BE2C (cell line): ENCODE measurements around the gene COL10A1.

Source experiments
- DNase-seq: peaks from one replicate; pipeline ENCODE4 v3.0.0-alpha.2; 2020
- H3K27me3 ChIP-seq: fragments of 250-450 bp; sonication (Bioruptor Pico); 2 replicates; pipeline ENCODE4 v1.5.1; 2020; ENCODE audit warnings: mild to moderate bottlenecking
- H3K36me3 ChIP-seq: fragments of 250-450 bp; sonication (Bioruptor Pico); 2 replicates; pipeline ENCODE4 v1.5.1; 2020; ENCODE audit warnings: mild to moderate bottlenecking
- H3K4me1 ChIP-seq: fragments of 250-450 bp; sonication (Bioruptor Pico); 2 replicates; pipeline ENCODE4 v1.5.1; 2020
- H3K4me3 ChIP-seq: 2 replicates; pipeline ENCODE4 v1.5.1; 2011; ENCODE audit warnings: low read depth, low read length
- H3K9me3 ChIP-seq: fragments of 250-450 bp; sonication (Bioruptor Pico); 2 replicates; pipeline ENCODE4 v1.5.1; 2020
- CTCF ChIP-seq: IDR thresholded peaks from 2 replicates; pipeline ENCODE4 v1.5.1; 2012; ENCODE audit warnings: mild to moderate bottlenecking, low read depth, low read length

Gene COL10A1

DNA sequence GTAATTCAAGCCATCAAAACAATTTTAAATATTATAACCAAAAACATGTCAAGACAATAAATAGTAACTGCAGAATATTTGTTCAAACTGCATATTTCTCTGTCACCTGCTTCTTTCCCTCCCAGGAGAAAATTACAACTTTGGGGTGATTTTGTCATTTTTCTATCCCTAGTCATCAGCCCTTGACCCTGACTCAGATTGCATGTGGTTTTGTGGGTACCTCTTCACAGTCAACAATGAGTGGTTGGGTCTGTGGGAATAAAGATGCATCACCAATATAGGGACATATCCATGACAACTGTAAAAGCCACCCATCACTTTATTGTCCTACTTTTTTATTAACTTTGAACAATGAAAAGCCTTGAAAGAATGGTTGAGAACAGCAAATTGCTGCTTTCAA lies 7.3 kb downstream of the COL10A1 start:
- Histone ChIP-seq H3K27me3 (no peaks in the 10 kb centered on the region), H3K36me3 (no peaks in the 10 kb centered on the region), H3K4me3 (no peak overlapping the region), H3K9me3 (no peaks in the 10 kb centered on the region), H3K4me1 (no peaks in the 10 kb centered on the region)
- no peak for DNase-seq
- TF ChIP-seq CTCF, result no peak

DNA sequence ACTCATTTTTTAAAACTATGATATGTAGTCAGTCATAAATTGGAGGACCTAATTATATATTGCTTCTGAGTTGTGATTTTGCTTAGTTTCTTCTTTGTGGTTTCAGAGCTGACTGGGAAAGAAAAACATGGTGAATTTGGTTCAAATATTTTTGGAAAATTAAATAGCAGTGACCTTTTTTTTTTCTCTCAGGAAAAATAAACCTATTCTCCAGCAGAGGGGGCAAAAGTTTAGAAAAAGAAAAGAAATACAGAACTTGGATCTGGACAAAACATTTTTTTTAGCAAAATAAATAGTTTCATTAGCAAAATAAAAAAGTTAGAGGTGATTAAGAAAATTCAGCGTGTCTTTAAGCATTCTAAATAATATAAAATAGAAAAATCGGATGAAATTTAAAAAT lies 10.2 kb downstream of the COL10A1 start:
- H3K4me3 ChIP-seq, result no peak overlapping the region
- no peaks in the 10 kb centered on the region; the same call in 1 of the 2 replicates for H3K36me3 ChIP-seq
- no peaks in the 10 kb centered on the region for H3K27me3 ChIP-seq
- H3K4me1 ChIP-seq, result no peaks in the 10 kb centered on the region
- no peak for DNase-seq
- H3K9me3 ChIP-seq, result no peaks in the 10 kb centered on the region
- TF ChIP-seq CTCF, result peak; percentile 31

GRCh38 chr6:116113386-116113785 lies 12.5 kb downstream of the COL10A1 start:
- no peaks in the 10 kb centered on the region for H3K9me3 ChIP-seq
- TF ChIP-seq CTCF, result no peak
- H3K27me3 ChIP-seq, result no peaks in the 10 kb centered on the region
- no peak for DNase-seq
- no peak overlapping the region for H3K4me3 ChIP-seq
- no peaks in the 10 kb centered on the region; the same call in 1 of the 2 replicates for H3K36me3 ChIP-seq
- peaks cover 5% of the 10 kb centered on the region; the same call in 1 of the 2 replicates for H3K4me1 ChIP-seq

DNA sequence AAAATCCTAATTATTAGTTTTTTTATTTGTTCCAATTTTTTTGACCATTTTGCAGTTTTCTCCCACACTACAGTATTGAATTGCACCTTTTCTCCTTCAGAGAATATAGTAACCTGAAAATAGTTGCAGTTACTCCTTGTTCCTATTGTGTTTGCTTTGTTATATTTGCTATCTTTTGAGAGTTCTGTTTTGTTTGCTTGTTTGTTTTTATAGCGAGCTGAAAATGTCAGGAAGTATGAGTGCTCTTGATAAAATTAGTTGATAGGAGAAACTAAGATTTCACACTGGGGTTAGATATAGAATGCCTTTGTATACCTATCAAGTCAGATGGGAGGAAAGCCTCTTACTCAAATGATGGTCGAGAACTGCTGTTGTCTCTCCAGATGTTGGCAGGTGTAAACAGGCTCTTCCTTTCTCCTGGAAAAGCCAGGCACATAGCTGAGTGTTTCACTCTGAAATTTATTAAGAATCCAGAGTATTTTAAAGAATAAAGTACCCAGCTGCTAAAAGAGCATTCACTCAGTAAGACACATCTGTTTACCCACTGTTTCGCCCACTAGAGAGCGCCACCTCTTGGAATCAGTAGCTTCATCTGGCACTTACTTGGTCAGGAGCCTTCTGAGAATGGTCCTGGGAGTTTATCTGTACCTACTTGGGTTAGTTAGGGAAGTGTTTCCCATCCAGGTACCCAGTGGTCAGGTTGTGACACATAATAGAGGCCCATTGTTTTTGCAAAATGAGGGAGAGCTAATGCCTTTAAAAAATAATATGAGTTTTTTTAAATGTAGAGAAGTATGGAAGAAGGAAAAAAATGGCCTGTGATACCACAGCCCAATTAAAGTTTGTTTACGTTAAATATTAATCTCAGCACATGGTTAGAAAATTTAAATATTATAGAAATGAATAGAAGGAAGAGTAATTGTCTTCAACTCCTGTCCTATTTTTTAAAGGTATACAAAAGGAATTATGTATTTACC lies 14.1 kb downstream of the COL10A1 start:
- Histone ChIP-seq H3K36me3 (no peaks in the 10 kb centered on the region; the same call in 1 of the 2 replicates), H3K9me3 (no peaks in the 10 kb centered on the region), H3K4me3 (no peak overlapping the region), H3K27me3 (no peaks in the 10 kb centered on the region), H3K4me1 (peaks cover 5% of the 10 kb centered on the region; the same call in 1 of the 2 replicates)
- peak; percentile 63 for DNase-seq
- TF ChIP-seq CTCF, result peak; percentile 92

- no peaks in the 10 kb centered on the region; the same call in 1 of the 2 replicates for H3K36me3 ChIP-seq
- TF ChIP-seq CTCF, result no peak
- H3K27me3 ChIP-seq, result no peaks in the 10 kb centered on the region
- peaks cover 5% of the 10 kb centered on the region; the same call in 1 of the 2 replicates for H3K4me1 ChIP-seq
- no peak overlapping the region for H3K4me3 ChIP-seq
- DNase-seq, result peak; percentile 62
- no peaks in the 10 kb centered on the region for H3K9me3 ChIP-seq
Observed at GRCh38 chr6:116108836-116109235, 17.1 kb downstream of the COL10A1 start.

DNA sequence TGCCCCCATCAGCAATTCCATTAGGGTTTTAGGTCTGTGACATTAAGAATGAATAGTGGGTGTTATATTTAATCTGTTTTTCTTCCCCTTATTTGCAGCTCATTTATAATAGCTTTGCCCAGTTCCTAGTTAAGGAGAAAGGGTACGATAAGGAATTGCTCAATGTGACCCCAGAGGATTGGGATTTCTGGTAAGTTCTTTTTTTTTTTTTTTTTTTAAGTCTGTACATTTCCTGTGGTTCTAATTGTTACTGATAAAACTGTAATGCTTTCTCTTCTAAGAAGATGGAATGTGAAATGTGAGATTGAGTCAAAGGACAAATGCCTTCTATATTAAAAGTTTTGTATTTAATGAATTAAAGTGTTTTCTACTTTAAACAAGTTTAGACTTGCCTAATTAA lies 19.8 kb downstream of the COL10A1 start:
- DNase-seq, result no peak
- Histone ChIP-seq H3K9me3 (no peaks in the 10 kb centered on the region), H3K36me3 (no peaks in the 10 kb centered on the region; the same call in 1 of the 2 replicates), H3K27me3 (no peaks in the 10 kb centered on the region), H3K4me3 (no peak overlapping the region), H3K4me1 (peaks cover 5% of the 10 kb centered on the region; the same call in 1 of the 2 replicates)
- TF ChIP-seq CTCF, result no peak
